ENCODE data around the gene CETN3.

The CETN3 gene

DNA sequence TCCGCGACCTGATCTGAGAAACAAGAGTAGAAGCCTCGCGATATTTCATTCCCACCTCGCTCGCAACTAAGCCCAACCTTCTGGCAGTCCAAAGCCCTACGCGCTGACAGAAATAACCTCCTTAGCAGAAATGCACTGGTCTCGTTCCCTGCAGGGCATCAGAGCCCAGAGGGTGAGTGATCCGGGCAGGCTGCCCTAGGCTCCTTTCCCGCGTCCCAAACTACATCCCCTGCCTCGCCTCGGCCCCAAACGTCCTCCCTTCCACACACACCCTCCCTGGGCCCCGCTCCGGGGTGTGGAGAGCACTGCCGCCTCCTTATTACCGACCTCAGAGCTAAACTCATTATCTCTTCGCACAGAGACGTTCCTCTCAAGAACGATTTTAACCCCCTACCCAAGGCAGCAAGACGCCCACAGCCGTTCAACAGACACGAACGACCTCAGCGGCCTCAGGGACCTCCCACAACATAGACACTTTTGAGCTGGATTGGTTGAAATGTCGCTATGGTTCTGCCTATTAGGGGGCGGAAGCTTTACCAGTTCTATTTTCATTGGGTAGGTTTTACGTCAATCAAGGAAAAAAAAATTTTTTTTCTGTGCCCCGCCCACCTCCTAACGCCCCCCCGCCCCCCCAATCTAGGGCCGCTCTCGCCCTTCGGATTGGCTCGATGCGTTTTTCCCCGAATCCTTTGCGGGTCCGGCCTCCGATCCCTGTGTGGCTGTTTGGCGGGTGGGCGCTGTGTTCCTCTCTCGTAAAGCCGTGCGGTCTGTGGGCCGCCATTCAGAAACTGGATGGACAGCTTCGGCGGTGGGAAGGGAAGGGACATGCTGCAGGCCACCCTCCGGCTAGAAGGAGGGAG lies at the start of gene CETN3:
Gene CETN3 (minus strand): TSS at position 439 of the 860 bp plus-strand sequence. CDS start 95 bp downstream, at position 344.
- DNase-seq (ENCODE audit: low read depth in 2 of 3, low spot score in 2 of 3), result peak; percentile 59 to 75 (median 74)

DNA sequence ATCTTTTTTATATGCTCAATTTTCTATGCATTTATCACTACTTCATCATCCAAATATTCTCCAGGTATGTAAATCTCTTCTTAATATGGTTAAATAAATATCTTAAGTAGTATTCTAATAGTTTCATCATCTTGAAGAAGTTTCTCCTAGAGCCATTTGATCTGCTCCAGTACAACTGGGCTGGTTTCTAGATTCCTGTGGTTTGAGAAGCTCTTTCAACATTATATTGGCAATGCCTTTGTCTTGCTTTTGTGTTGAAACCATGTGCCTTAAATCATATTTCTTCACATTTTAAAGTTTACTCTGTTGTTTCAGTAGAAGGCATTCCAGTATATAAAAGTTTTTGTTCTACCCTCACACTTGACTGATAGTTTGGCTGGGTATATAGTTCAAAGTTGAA lies 37.4 kb upstream of the CETN3 start:
- no peak for DNase-seq (ENCODE audit: low read depth in 2 of 3, low spot score in 2 of 3)

DNA sequence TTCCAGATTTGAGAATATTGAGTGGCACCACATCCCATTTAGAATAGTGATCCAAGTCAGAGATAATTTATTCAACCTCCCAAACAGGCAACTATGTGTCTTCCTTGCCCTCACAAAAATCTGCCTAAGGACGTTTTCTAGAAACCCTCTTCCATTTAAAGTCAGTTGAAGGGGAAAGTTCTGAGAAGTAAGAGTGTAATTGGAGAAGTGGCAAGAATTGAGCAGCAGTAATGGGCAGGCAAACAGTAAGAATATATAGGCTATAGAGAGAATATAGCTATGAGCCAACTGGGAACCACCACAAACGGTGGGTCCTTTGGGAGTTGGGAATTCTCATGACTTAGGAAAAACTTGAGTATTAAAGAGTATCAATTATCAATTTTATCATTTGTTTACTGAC lies 31.1 kb upstream of the CETN3 start:
- DNase-seq (ENCODE audit: low read depth in 2 of 3, low spot score in 2 of 3), result no peak

DNA sequence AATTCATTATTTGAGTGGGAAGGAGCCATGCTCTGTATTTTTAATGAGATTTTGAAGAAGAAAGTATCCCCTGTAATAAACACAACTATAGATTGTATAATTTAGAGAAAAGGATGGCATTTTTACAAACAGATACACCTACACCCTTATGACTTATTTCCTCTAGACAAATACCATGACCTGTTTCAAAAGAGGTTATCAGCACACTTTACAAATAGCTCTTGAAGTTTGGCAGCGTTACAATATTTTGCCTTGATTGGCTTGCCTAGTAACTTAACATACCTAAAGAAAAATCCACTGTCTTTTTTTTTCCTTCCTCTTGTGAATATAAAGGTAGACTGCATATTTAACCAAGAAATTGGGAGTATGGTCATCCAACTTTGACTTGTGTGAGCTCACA lies 28.5 kb upstream of the CETN3 start:
- DNase-seq (ENCODE audit: low read depth in 2 of 3, low spot score in 2 of 3), result no peak

DNA sequence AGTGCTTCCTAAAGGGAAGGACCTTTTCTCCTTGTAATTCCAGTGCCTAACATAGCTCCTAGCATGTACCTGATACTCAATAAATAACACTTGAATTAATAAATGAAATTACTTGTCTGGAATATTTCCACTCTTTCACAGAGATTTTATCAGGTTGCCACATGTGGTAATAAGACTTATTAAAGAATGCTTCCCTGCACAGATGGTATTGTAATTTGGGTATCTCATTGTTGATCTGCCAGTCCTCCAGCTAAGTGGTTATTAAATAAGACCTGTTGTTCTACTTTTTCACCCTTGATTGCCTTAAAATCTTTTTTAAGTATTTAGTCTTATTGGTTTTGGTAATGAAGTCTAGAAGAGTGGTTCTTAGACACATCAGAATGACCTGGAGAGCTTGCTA lies 28.1 kb upstream of the CETN3 start:
- no peak for DNase-seq (ENCODE audit: low read depth in 2 of 3, low spot score in 2 of 3)

DNA sequence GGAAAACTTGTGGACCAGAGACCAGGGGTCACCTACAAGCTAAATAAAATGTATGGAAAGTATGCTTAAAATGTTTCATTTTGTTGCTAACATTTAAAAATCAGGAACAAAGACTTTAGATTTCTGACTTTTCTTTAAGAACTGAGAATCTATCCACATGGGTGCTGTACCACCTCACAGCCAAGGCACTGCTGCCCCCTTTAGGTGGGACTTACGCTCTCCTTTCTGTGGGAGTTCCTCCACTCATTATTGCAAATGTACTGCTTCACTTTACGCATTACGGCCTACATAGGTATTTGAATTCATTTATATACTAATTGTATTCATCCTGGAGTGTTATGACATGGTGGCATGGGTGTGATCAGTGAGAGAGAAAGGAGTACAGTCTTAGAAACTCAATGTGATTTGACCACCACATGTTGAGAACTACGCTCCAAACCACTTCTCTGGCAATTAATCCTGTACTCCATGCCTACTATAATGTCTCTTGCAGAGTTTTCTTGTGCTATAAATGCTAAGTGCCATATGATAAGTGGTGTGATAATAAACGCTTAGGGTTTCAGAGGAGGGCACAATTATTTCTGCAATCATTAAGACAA lies 24.7 kb upstream of the CETN3 start:
- DNase-seq (ENCODE audit: low read depth in 2 of 3, low spot score in 2 of 3), result no peak

DNA sequence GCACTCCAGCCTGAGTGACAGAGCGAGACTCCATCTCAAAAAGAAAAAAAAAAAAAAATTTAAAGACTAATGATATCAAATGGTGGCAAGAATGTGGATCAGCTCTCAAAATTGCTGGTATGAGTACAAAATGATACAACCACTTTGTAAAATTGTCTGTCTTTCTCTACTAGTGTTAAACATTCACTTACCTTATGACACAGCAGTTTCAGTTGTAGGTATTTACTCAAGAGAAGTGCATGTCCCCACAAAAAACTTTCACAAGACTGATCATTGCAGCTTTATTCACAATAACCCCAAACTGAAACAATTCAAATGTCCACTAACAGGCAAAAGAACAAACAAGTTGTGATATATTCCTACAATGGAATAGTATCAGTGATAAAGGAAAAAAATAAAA lies 14.7 kb upstream of the CETN3 start:
- DNase-seq (ENCODE audit: low read depth in 2 of 3, low spot score in 2 of 3), result no peak

DNA sequence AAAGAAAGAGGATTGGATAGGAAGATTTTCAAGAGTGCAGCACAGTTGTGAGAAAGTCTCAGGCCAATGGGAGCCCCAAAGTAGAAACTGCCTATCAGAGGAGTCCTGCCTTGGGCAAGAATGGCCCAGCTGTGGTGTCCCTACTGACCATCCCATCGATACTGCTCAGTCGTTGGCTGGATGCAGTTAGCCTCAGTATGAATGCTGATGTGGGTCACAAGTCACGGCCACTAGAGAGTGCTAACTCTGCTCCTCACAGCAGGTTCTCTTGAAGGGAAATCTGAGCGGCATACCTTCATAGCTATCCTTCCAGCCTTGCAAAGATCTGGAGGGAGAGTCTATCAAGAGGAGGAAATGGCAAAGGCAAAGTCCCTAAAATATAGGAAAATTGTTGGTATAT lies 11.6 kb upstream of the CETN3 start:
- DNase-seq (ENCODE audit: low read depth in 2 of 3, low spot score in 2 of 3), result no peak

DNA sequence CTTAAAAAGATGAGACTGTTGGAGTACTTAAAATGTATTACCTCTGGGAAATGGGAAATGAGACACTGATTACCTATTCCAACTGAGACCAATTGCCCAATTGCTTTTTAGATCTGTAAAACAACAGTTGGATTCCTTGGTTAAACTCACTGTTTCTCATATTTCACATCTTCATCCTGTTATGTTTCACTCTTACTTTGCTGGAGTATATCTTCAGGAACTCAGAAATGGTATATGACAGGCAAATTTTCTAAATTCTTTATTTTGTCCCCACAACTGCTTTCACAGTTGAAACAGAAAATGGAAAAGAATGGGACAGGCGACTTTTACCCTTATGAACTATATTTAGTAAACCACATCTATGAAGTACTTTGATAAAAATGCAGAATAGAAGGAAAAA lies 8.7 kb upstream of the CETN3 start:
- no peak for DNase-seq (ENCODE audit: low read depth in 2 of 3, low spot score in 2 of 3)

DNA sequence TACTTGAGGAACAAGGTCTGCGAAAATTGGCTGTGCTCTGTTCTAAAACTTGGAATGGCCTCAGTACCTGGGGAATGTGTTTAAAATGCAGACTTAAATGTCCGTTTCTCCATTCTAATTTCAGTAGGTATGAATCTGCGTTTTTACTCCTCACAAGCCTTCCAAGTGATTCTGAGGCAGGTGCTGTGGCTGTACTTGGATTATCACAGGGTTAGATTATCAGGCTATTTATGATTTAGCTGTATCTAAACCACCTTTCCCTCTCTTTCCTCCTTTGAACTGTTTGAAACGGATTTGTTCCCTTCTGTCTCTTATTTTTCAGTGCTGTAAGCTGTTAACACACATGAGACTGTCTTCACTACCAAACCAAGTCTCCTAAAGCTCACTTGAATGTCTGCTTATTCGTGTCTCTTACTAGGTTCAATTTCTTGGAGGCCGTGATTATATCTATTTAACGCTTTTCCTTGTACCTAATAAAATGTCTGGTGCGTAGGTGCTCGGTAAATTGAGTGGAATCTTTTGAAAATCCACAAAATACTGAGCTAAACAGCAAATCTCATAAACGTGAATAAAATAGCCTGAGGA lies 714 bp upstream of the CETN3 start:
- DNase-seq (ENCODE audit: low read depth in 2 of 3, low spot score in 2 of 3), result no peak

DNA sequence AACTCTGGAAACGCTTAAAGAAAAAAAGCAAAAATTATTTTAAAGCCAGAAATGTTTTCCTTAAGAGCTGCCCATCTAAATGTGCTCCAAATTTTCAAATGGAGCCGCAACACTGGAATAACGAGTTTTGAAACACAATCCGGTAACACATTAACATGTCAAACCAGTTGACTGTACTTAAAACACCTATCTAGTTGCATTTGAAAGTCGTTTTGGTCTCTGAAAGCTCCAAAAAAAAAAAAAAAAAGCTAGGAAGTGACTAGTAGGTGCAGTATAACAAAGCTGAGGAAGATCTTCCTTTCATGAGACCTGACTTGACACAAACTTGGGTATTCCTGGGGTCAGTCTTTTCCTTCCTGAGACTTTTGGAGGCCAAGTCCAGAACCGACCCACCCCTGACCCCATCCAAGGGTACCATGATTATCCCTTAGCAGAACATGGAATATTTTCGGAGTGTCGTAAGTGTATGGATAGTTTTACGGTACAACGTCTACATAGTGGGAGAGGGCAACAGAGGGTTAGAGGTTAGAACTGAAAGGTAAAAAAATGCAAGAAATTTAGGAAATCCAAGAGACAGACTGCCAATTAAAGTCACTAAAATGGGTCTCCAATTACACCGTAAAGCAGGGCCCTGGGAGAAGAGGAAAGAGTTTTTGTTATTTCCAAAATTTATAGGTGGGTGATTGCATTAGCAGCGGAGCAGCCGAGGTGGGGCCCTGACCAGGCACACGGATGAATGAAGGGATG lies 812 bp downstream of the CETN3 start:
- no peak for DNase-seq (ENCODE audit: low read depth in 2 of 3, low spot score in 2 of 3)

DNA sequence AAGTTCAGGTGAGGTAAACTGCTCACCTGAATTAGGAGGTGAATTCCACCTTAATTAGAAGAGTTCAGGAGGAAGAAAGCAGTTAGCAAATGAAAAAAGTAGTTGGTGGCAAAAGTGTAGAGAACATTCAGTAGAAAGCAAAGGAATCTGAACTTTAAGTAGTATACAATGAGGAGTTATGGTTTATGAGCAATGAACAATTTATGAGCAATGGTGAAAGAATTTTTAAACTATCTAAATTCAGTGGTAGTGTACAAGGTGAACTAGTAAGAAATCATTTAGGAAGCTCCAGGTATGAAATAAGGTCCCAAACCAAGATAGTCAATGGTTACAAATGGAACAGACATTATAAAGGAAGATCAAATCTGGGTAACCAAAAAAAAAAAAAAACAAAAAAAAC lies 3.1 kb downstream of the CETN3 start:
- DNase-seq (ENCODE audit: low read depth in 2 of 3, low spot score in 2 of 3), result no peak

DNA sequence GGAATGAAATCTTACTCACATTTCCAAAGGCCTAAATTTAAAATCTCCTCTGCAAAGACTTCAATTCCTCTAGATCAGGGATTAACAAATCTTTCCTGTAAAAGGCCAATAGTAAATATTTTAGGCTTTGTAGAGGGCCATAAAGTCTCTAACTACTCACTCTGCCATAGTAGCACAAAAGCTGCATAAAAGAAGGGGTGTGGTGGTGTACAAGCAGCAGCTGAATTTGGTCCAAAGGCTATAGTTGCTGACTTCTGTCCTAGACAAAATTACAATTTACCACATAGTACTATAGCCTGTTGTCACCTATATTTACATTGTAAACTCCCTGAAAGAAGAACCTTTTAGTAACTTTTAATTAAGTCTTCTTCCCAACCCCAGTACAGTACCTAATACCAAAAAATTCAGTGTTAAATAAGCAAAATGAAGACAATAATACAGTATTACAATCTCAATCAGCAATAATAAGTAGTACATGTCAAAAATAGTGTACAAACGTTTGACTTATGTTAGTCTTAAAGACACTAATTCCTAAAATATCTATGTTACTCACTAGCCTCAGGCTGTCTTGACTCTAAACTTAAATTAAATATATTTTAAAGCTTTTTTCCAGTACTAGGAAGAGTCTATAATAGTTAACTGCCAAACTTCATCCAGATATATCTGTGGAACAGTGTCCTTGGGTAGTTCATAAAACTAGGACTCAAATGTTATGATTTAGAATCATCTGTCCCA lies 6.9 kb downstream of the CETN3 start:
- DNase-seq (ENCODE audit: low read depth in 2 of 3, low spot score in 2 of 3), result no peak

DNA sequence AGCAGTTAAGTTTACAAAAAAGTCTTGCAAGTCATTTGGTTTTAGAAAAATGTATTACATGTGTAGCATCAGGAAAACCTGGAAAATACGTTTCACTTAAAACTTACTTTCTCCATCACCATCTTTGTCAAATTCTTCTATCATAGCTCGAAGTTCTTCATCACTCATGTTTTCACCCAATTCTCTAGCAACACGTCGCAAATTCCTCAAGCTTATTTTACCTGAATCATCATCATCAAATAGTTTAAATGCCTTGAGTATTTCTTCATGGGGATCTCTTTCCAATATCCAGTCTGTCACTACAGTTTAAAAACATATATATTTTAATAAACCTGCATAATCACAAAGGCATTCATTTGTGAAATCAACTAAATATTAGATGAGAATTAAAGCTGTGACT lies 10.3 kb downstream of the CETN3 start:
- DNase-seq (ENCODE audit: low read depth in 2 of 3, low spot score in 2 of 3), result no peak

DNA sequence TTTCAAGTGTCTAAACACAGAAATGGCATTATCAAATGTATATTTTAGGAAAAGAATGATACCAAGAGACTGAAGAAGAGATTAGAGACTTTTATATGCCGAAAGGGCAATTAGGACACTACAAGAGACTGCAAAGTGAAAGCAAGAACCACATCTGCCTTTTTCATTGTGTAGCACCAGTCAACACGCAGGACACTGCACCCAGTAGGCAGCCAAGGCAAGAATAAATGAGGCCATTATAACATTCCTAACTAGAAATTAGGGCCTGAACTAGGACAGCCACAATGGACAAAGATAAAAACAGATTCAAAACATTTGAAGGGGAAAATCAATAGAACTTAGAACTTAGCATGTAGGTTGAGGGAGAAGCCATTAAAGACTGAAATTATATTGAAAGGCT lies 10.8 kb downstream of the CETN3 start:
- no peak for DNase-seq (ENCODE audit: low read depth in 2 of 3, low spot score in 2 of 3)

DNA sequence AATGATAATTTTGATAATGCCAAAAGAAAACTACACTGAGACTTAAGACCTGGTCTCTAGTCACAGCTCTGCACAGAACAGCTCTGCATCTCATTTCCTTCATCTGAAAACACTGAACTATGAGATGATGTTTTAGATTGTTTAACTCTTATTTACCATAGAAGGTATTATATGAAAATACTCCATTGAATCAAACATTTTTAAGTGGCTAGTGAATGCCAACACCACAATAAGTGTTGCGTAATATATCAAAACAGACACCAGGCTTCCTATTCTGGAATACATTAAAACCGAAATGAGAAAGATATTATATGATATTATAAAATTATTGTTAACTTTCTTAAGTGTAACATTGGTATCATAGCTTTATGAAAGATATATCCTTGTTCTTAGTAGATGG lies 14.6 kb downstream of the CETN3 start:
- DNase-seq (ENCODE audit: low read depth in 2 of 3, low spot score in 2 of 3), result no peak

DNA sequence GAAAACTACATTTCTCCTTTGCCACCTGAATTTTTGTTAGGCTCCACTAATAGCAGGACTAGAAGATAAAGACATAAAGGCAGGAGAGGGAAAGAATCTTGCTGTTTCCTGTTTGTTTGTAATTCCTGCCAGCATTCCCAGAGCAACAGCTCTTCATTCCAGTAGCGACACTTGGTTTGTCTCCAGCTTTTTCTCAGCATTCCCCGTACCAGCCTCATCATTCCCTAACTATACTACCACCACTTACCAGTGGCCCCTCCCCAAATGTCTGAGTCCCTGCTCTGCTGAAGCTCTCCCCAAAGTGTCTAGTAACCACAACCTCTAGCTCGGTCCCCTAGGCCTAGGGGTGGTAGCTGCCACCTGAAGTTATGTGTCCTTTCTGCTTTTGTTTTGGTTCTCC lies 18.6 kb downstream of the CETN3 start:
- DNase-seq (ENCODE audit: low read depth in 2 of 3, low spot score in 2 of 3), result no peak

DNA sequence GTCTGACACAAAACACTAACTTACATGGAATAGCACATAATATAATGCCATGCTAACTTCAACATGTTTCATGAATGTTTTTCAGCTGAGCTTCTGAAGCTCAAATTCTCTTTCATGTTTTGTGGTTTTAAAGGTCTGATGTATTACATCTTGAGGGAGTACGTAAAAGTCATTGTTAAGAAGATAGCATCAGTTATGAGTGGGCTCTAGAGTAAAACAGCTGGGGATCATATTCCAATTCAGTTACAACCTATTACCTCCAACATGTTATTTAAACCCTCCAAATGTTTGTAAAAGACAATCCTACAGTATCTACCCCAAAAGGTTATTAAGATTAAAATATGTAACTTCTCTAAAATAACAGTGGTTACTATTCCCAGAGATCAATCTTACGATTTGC lies 19.2 kb downstream of the CETN3 start:
- no peak for DNase-seq (ENCODE audit: low read depth in 2 of 3, low spot score in 2 of 3)

DNA sequence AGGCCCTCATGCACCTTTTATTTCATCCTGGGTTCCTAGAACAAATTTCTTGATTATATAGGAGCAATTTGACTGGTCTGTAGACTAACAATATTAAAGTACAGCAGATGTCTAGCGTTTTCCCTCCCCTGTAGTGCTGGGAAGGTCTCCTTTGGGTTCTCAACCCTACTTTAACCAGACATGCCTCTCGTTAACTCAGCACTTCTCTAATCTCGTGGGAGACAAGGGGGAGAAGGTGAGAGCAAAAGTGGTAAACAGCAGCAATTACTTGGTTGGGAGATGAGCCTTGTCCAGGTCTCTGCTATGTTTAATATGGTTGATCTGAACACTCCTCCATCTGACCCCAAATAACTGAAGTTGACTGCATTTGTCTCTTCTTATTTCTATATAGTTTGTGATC lies 22.0 kb downstream of the CETN3 start:
- no peak for DNase-seq (ENCODE audit: low read depth in 2 of 3, low spot score in 2 of 3)

DNA sequence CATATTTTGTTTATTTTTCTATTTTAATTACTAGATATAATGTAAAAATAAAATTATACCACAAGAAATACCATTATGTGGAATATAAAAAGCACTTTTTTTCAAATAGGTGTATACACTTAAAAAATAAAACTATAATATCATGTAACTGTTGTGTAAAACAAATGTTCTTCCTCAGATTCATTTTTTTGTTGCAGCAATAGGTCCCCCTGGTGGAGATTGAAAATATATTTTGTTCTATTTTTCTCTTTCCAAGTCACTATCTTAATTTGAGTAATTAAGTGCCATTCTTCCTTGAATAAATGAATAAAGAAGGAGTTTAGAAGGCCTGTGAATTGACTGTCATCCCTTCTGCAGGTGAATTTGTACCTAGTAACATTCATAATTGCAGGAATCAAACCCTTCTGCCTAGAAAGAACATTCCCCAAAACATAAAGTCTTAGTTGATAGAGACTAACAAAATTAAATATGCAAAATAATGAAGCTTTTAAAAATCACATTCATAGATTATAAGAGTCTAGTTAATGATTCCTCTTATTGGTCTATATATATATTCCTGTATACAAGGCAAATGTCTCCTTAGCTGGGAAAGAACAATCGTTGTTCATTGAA lies 23.4 kb downstream of the CETN3 start:
- no peak for DNase-seq (ENCODE audit: low read depth in 2 of 3, low spot score in 2 of 3)

DNA sequence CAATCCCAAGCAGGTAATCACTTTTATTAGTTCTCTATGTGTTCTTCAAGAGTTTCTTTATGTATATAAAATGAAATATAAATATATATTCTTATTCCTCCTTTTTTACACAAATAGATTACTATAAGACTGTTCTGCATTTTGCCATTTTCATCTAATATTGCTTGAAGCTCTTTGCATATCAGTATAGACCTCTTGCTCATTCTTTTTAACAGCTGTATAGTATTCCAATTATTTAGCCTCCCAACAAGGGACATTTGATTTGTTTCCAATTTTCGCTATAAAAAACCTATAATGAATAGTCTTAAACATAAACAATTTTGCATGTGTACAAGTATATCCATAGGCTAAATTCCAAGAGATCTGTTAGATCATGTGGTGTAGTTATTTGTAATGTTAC lies 25.2 kb downstream of the CETN3 start:
- DNase-seq (ENCODE audit: low read depth in 2 of 3, low spot score in 2 of 3), result no peak

Measured in activated CD8-positive, alpha-beta memory T cell treated with anti-CD3 and anti-CD28 coated beads for 48 hours (primary cell).